ENCODE measurements around the gene C6orf15.

The C6orf15 gene

GRCh38 chr6:31129130-31129529 is 16.8 kb upstream of the C6orf15 start:
- no peak for DNase-seq

GRCh38 chr6:31128093-31128676 is 15.8 kb upstream of the C6orf15 start:
- peak; percentile 21 to 72 (median 47) for DNase-seq

DNA sequence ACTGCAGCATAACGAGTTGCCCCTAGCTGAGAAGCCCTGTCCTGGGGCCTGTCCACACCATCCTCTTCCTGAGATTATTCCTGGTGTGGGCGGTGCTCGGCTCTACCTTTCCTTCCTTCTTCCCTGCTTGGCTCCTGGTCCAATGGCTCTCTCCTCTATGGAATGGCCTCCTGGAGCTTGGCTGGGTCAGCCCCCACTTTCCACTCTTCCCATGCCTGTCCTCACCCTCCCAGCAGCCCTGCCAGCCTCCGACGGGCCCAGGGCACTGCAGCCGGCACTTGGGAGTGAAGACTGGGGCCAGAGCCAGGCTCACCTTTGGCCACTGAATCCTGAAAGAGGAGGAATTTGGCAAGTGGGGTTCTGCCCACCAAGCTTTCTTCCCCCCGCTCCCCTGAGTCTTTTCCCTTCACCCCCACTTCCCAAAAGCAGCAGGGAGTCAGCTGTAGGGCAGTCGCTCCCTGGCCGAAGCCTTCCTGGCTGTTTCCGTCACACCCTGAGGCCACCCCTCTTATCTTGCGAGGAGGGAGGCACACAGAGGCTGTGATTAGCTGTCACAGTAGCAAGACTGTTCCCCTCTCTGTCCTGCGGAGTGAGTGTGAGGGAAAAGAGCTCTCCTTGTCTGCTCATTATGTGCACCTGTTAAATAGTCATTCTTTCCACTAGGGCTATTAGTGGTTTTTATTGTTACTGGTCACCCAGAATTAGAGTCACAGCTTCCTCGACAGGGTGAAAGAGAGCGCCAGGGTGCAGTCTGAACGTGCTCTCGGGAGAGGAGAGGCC is 14.2 kb upstream of the C6orf15 start:
- no peak for DNase-seq

DNA sequence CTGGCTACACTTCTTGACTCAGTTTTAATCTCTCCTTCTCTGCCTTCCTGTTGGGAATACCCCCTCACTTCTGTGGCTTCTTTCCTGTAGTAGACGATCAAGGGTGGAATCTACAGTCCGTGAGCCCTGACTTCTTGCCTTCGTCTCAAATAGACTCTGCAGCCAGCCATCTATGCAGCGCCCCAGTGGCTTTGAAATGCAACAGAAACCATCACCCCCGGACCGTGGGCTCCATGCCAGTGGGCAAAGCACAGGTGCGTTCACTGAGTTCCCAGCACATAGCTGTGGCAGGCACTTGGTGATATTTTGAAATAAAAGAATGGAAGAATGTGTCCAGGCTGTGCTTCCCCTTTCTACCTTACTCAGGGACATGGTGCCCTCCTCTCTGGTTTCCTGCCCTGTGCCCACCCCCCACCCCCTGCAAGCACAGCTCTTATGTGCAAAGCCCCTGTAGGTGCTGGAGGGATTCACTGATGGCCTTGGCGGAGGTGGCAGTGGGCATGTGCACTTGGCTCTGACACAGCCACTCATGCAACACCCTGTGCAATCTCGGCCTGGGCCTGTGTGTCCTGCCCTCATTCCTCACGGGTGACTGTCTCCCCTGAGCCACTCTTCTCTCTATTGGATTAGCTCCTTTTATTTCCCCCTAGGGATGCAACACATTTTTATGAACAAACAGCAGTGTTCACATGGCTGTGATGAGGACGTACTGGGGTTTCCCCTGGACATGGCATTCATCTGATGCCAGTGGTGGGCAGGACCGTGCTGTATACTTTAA is 13.4 kb upstream of the C6orf15 start:
- DNase-seq = no peak

DNA sequence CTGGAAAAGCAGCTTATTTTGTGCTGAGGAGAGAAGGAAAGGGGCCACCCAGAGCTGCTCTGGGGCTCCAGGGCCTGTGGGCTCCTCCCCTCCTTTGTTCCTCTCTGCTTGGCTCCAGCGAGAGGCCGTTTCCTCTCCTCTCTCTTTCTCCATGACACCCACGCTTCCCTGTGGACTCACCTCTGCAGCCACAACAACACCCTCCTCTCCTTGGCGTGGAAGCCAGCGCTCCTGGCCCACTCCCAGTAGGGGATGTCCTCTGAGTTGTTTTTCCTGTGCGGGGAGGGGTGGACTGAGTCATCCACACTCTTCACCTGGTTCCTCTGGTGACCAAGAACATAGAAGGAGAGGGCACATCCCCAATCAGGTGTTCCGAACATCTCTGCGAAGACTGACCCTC is 12.8 kb upstream of the C6orf15 start:
- DNase-seq = no peak

DNA sequence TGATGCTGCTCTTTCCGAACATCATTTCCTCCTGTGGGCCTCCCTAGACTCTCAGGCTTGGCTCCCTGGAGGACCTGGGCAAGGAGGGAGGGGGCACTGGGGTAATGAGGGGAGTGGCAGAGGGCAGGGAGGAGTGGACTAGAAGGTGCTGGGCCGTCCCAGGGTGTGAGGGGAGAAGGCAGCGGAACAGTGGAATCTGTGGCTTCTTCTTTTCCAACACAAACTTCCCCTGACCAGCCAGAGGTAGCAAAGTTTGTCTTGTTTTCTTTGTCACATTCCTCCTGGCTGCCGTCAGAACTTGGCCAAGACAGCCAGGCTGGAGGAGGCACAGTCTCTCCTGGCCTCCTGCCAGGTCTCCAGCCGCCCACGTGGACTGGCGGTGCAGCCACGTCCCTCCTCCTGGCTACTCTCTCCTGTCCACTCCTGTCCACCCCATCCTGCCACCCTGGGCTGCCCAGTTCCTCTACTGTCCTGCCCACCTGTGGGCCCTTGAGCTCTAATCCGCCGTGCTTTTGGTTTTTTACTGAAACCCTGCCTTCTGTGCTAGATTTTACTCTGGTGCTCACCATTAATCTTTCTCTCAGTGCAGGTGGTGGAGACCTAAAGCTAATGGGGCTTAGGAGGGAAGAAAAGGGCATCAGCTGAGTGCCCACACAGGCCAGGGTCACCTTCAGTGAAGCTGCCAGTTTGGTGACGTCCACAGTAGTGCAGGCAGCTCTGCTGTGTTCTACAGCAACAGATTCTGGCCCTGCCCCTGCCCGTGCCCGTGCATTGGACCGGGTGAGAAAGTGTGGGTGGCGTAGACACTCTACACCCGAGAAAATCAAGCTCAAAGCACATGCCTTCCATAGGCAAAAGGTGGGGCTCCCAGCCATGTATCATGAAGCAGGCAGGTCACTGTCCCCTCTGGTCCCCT is 10.7 kb upstream of the C6orf15 start:
- DNase-seq = no peak

- no peak for DNase-seq
These were observed 8.9 kb upstream of the C6orf15 start for GRCh38 chr6:31121131-31121790.

DNA sequence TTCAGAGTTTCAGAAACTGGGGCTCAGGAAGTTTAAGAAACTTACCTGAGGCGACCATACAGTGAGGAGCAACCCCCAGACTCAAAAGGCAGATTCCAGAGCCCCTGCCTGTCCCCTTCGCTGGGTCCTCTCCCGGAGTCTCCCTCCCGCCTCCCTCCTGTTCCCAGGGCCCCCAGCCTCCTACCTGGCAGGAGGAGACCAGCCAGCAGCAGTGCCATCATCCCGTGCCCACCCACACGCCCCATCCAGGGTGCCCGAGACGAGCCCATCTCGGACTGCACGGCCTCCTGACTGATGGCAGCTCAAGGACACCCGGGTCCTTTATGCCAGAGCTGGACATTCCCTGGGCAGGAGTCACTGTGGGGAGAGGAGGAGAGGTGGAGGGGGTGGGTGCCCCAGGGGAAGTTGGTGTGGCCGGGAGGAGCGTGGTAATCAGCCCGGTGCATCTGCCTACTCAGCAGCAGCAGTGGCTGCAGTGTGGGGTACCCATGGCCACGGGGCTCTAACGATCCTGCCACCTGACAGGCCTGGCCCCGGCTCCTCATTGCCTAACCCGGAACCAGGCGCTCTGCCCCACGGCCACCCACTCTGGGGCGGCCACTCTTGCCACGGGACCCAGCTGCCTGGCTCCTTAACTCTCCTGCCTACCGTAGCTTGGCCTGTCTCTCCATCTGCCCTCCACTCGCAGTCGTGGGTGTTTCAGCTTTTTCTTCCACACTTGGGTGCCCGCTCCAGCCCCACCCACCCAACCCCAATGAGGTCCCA is 8.0 kb upstream of the C6orf15 start, which contains the start of gene CDSN:
TSS of gene CDSN (minus strand) at position 296 of the 765 bp plus-strand sequence. CDS start at position 269, 27 bp downstream.
- no peak for DNase-seq

DNA sequence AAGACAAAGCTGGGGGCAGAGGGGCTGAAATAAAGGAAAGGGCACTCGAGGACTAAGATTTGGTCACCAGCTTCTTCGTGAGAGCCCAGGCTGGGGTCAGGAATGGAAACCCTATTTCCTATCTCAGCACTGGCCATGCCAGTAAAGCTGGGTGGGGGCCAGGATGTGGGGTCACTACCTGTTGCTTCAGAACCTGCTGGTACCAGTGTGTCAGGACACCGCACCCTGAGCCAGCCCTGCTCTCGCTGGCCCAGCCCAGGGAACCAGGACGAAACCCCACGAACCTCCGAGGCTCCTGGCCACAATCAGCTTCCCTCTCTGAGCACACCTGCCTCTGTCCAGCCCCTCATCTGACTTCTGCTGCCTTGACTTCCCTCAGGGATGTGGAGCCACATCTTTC is 5.8 kb upstream of the C6orf15 start:
- DNase-seq = no peak

GRCh38 chr6:31116661-31117385 is 4.4 kb upstream of the C6orf15 start:
- no peak for DNase-seq

GRCh38 chr6:31115941-31116560 is 3.7 kb upstream of the C6orf15 start:
- DNase-seq = no peak

DNA sequence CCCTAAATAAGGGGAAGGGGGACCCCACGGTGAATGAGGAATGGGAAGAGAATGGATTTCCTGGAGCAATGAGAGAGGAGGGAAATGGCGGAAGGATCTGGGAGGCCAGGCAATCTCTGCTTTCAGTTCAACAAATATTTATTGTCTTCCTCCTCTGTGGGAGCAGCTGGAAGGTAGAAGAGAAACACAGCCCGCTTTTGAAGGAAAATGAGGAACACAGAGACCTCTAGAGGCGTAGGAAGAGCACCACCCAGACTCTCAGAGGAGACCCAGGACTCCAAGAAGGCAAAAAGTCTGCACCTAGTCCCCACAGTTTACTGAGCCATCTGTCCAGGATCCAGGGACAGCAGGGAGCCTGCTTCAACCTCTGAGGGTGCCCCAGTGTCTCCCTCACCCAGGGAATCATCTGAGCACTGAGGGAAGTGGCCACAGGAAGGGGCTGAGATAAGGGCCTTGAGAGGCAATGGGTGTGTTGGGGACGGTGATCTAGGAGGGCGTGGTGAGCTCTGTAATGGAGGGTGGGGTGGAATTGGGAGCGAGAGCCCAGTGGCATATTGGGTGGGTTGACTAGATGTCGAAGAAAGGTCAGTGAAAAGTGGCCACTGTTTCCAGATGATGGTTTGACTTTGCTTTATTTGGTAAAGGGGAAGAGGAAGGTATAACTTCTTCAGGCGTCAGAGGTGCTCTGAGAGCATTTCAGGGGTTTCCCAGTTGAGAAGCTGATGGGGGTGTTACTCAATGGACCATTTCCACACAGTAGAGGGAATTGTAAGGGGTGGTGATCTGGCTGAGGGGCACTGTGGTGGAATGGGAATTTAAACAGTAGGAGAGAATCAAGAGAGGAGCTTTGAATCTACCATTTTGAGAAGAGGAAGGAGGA is 2.8 kb upstream of the C6orf15 start:
- no peak for DNase-seq

GRCh38 chr6:31114541-31114878 is 2.1 kb upstream of the C6orf15 start, which contains the start of gene PSORS1C1:
PSORS1C1 (plus strand) TSS chr6:31114800; CDS start chr6:31129633, 14,833 bp downstream.
- DNase-seq = no peak

GRCh38 chr6:31113861-31114540 is 1.6 kb upstream of the C6orf15 start:
- DNase-seq = no peak

- DNase-seq = no peak
These were observed 663 bp downstream of the C6orf15 start for GRCh38 chr6:31111712-31112111.

GRCh38 chr6:31110825-31111582 is 1.4 kb downstream of the C6orf15 start:
- DNase-seq = no peak

- DNase-seq = no peak
These were observed 5.3 kb downstream of the C6orf15 start for GRCh38 chr6:31107052-31107451.

- no peak for DNase-seq
These were observed 9.2 kb downstream of the C6orf15 start for GRCh38 chr6:31103136-31103535.
